IMR-90 (cell line): ENCODE measurements around the gene ARPC5. TPM values are rescaled to one million over a fixed set of nuclear protein-coding genes. Genes with fewer than 3 reads are reported as not detected.

Source experiments
- ATAC-seq: fragments of 200-7000 bp; cut with Tn5 transposase; 2 replicates; pipeline ENCODE4 v1.9.1; 2020; ENCODE audit warnings: low read depth, mild to moderate bottlenecking, moderate library complexity
- BruUV-seq: library from RNA; stranded (reverse); fragments of 400-500 nt; replicated peaks from 2 replicates; lab custom pipeline; 2021; lab: Mats Ljungman, UMichigan
- CTCF ChIA-PET: fragments of 300-600 bp; formaldehyde crosslinking; extraction: SDS; loops from one replicate; lab custom pipeline; 2021; ENCODE audit warnings: antibody characterized with exemption; lab: Yijun Ruan, JAX
- POLR2A ChIA-PET: fragments of 300-600 bp; sonication (Branson Sonifier 250); formaldehyde crosslinking; loops from one replicate; lab custom pipeline; 2022; ENCODE audit warnings: antibody characterized with exemption; ENCODE audit not compliant: unreplicated experiment; lab: Charles Lee
- DNase-seq: peaks from one replicate; pipeline ENCODE4 v3.0.0; 2013
- H2AFZ ChIP-seq: replicated peaks from 2 replicates; pipeline ENCODE3; 2013; ENCODE audit warnings: low read length, mild to moderate bottlenecking; ENCODE audit not compliant: poor library complexity
- H2AK5ac ChIP-seq: 2 replicates; pipeline ENCODE4 v1.6.1; 2013; ENCODE audit warnings: low read depth, low read length, inconsistent platforms
- H2AK9ac ChIP-seq: replicated peaks from 2 replicates; pipeline ENCODE3; 2013; ENCODE audit warnings: mild to moderate bottlenecking, low read depth, low read length, moderate library complexity; ENCODE audit not compliant: poor library complexity
- H2BK120ac ChIP-seq: 2 replicates; pipeline ENCODE4 v1.6.1; 2013; ENCODE audit warnings: low read depth, low read length, inconsistent platforms
- H2BK15ac ChIP-seq: 3 replicates; pipeline ENCODE4 v1.6.1; 2013; ENCODE audit warnings: low read depth, low read length, inconsistent platforms
- H2BK20ac ChIP-seq: 2 replicates; pipeline ENCODE4 v1.6.1; 2013; ENCODE audit warnings: low read depth, mild to moderate bottlenecking, inconsistent platforms, low read length, moderate library complexity
- H2BK5ac ChIP-seq: 2 replicates; pipeline ENCODE4 v1.6.1; 2013; ENCODE audit warnings: mild to moderate bottlenecking, low read depth, low read length, inconsistent platforms; ENCODE audit not compliant: poor library complexity, severe bottlenecking
- H3K14ac ChIP-seq: replicated peaks from 2 replicates; pipeline ENCODE4 v1.6.1; 2013; ENCODE audit warnings: low read depth, low read length, inconsistent platforms
- H3K18ac ChIP-seq: 2 replicates; pipeline ENCODE4 v1.6.1; 2013; ENCODE audit warnings: low read depth, low read length, control low read depth
- H3K23ac ChIP-seq: 2 replicates; pipeline ENCODE4 v1.6.1; 2013; ENCODE audit warnings: low read depth, low read length, inconsistent platforms
- H3K27ac ChIP-seq: 2 replicates; pipeline ENCODE4 v1.5.1; 2013; ENCODE audit warnings: mild to moderate bottlenecking, control low read depth, low read length; ENCODE audit not compliant: insufficient read depth
- H3K27me3 ChIP-seq: 2 replicates; pipeline ENCODE4 v1.6.1; 2013; ENCODE audit warnings: low read length; ENCODE audit not compliant: control insufficient read depth, insufficient read depth
- H3K36me3 ChIP-seq: 2 replicates; pipeline ENCODE4 v1.6.1; 2013; ENCODE audit warnings: low read length, mixed read lengths; ENCODE audit not compliant: control insufficient read depth, insufficient read depth
- H3K4ac ChIP-seq: 2 replicates; pipeline ENCODE4 v1.6.1; 2013; ENCODE audit warnings: low read depth, low read length, inconsistent platforms
- H3K4me1 ChIP-seq: 2 replicates; pipeline ENCODE4 v1.6.1; 2013; ENCODE audit warnings: low read length, mixed read lengths; ENCODE audit not compliant: control insufficient read depth, insufficient read depth
- H3K4me2 ChIP-seq: 2 replicates; pipeline ENCODE4 v1.6.1; 2013; ENCODE audit warnings: low read depth, mild to moderate bottlenecking, control low read depth, low read length, moderate library complexity
- H3K4me3 ChIP-seq: 2 replicates; pipeline ENCODE4 v1.5.1; 2013; ENCODE audit warnings: low read depth, mild to moderate bottlenecking, control low read depth, low read length, moderate library complexity; ENCODE audit not compliant: insufficient read depth
- H3K56ac ChIP-seq: 2 replicates; pipeline ENCODE4 v1.6.1; 2013; ENCODE audit warnings: low read length, inconsistent platforms; ENCODE audit not compliant: insufficient read depth; ENCODE audit errors: extremely low read depth
- H3K79me1 ChIP-seq, 2 experiments: 2 replicates each; pipeline ENCODE4 v1.6.1; 2013; ENCODE audit warnings: low read length in 2 of 2, inconsistent platforms in 1 of 2, low read depth in 1 of 2
- H3K9ac ChIP-seq: 2 replicates; pipeline ENCODE4 v1.6.1; 2013; ENCODE audit warnings: low read depth, low read length, control low read depth
- H3K9me1 ChIP-seq: 2 replicates; pipeline ENCODE4 v1.6.1; 2013; ENCODE audit warnings: low read length, inconsistent platforms; ENCODE audit not compliant: insufficient read depth
- H3K9me3 ChIP-seq: 2 replicates; pipeline ENCODE4 v1.6.1; 2013; ENCODE audit warnings: low read length; ENCODE audit not compliant: control insufficient read depth, insufficient read depth
- H4K20me1 ChIP-seq: 2 replicates; pipeline ENCODE4 v1.6.1; 2013; ENCODE audit warnings: low read length, inconsistent platforms; ENCODE audit not compliant: insufficient read depth
- H4K5ac ChIP-seq: 2 replicates; pipeline ENCODE4 v1.6.1; 2013; ENCODE audit warnings: mild to moderate bottlenecking, low read depth, low read length, control low read depth
- H4K8ac ChIP-seq, 2 experiments: 2 replicates each; pipeline ENCODE4 v1.6.1; 2013; ENCODE audit warnings: low read depth in 2 of 2, low read length in 2 of 2, control low read depth in 1 of 2, inconsistent platforms in 1 of 2
- H4K91ac ChIP-seq: 2 replicates; pipeline ENCODE4 v1.6.1; 2013; ENCODE audit warnings: low read depth, low read length, inconsistent platforms; ENCODE audit not compliant: insufficient read depth
- CHD1 ChIP-seq: IDR thresholded peaks from 2 replicates; pipeline ENCODE4 v1.6.1; 2012; ENCODE audit warnings: low read depth, low read length, improper control_type of control experiment
- ELK1 ChIP-seq: fragments of 150-350 bp; IDR thresholded peaks from 2 replicates; pipeline ENCODE4 v1.6.1; 2016; ENCODE audit warnings: low read depth, mild to moderate bottlenecking, low read length, moderate library complexity, borderline replicate concordance
- MAZ ChIP-seq: IDR thresholded peaks from 2 replicates; pipeline ENCODE4 v1.6.1; 2012; ENCODE audit warnings: low read depth, mild to moderate bottlenecking, low read length, improper control_type of control experiment, moderate library complexity, borderline replicate concordance
- MXI1 ChIP-seq: IDR thresholded peaks from 2 replicates; pipeline ENCODE4 v1.6.1; 2012; ENCODE audit warnings: low read depth, mild to moderate bottlenecking, low read length, moderate library complexity, borderline replicate concordance
- RCOR1 ChIP-seq: IDR thresholded peaks from 2 replicates; pipeline ENCODE4 v1.6.1; 2012; ENCODE audit warnings: mild to moderate bottlenecking, low read length, improper control_type of control experiment; ENCODE audit not compliant: insufficient replicate concordance
- SMC3 ChIP-seq: fragments of 150-350 bp; IDR thresholded peaks from 2 replicates; pipeline ENCODE4 v1.6.1; 2016; ENCODE audit warnings: low read depth, mild to moderate bottlenecking, antibody characterized with exemption, low read length, moderate library complexity
- WGBS, 2 experiments: methylation state at CpG; one replicate each; pipeline versions ENCODE4 v1.1.5 to v1.1.7; 2013; ENCODE audit warnings: missing lambda C conversion rate in 2 of 2; ENCODE audit not compliant: insufficient read length in 1 of 2; ENCODE audit errors: extremely low coverage in 2 of 2; 5-methylcytosine and 5-hydroxymethylcytosine counted together
- dilution Hi-C: fragments of 300-500 bp; cut with HindIII; formaldehyde crosslinking; loops from one replicate; pipeline ENCODE4 v1.14.3; 2018; ENCODE audit warnings: low sequenced_read_pairs; ENCODE audit not compliant: unreplicated experiment
- in situ Hi-C: fragments of 300-500 bp; cut with MboI; formaldehyde crosslinking; loops from 3 replicates; pipeline ENCODE4 v1.14.3; 2019; ENCODE audit warnings: low sequenced_read_pairs, inconsistent platforms, mixed read lengths
- intact Hi-C: fragments of 100-400 bp; cut with micrococcal nuclease; formaldehyde crosslinking; loops from 2 replicates; pipeline ENCODE4 v1.10.0; 2022
- polyA plus RNA-seq, 3 experiments: library from polyadenylated mRNA; depleted of rRNA; stranded (reverse); fragments of >200 nt; gene quantifications; 2 replicates each; pipeline ENCODE4 v1.2.3, GENCODE V29; 2012; ENCODE audit warnings: low replicate concordance in 1 of 3
- total RNA-seq: library from RNA; depleted of rRNA; stranded (reverse); fragments of >200 nt; gene quantifications from 2 replicates; pipeline ENCODE4 v1.2.3, GENCODE V29; 2012
- TF ChIP-seq, protein P1 (sequence below): conservative IDR thresholded peaks from 2 replicates; pipeline ENCODE4 v1.5.1; 2012; ENCODE audit warnings: mild to moderate bottlenecking, low read depth, low read length, improper control_type of control experiment

ARPC5 gene
- total and polyA plus RNA-seq, 2 of the 4 experiments (the other 2 are of a cell fraction), result 132 to 212 TPM

GRCh38 chr1:183580281-183580682 lies 55.3 kb downstream of the ARPC5 start:
- no peaks in the 10 kb centered on the region for H3K36me3 ChIP-seq
- no peak overlapping the region for H3K23ac ChIP-seq
- H4K91ac ChIP-seq, result no peak overlapping the region
- no peaks in the 10 kb centered on the region for H3K9me3 ChIP-seq
- no peak overlapping the region for H2AFZ ChIP-seq
- H3K56ac ChIP-seq, result no peak overlapping the region
- H2BK15ac ChIP-seq, result no peak overlapping the region
- H2BK5ac ChIP-seq, result no peak overlapping the region
- no peak for TF ChIP-seq SMC3
- no peak for TF ChIP-seq RCOR1
- TF ChIP-seq, protein P1, sequence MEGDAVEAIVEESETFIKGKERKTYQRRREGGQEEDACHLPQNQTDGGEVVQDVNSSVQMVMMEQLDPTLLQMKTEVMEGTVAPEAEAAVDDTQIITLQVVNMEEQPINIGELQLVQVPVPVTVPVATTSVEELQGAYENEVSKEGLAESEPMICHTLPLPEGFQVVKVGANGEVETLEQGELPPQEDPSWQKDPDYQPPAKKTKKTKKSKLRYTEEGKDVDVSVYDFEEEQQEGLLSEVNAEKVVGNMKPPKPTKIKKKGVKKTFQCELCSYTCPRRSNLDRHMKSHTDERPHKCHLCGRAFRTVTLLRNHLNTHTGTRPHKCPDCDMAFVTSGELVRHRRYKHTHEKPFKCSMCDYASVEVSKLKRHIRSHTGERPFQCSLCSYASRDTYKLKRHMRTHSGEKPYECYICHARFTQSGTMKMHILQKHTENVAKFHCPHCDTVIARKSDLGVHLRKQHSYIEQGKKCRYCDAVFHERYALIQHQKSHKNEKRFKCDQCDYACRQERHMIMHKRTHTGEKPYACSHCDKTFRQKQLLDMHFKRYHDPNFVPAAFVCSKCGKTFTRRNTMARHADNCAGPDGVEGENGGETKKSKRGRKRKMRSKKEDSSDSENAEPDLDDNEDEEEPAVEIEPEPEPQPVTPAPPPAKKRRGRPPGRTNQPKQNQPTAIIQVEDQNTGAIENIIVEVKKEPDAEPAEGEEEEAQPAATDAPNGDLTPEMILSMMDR, result no peak
- no peak for TF ChIP-seq MAZ
- no peak for TF ChIP-seq MXI1
- TF ChIP-seq CHD1, result no peak
- no peak for TF ChIP-seq ELK1
- H3K9me1 ChIP-seq, result no peaks in the 10 kb centered on the region
- H4K8ac ChIP-seq, result no peak overlapping the region
- BruUV-seq, result no TSS peak
- 59% methylated on average over 8 of the region's 8 CpGs; no CpG with 5 or more reads in 1 of the 2 experiments for WGBS, 2 experiments
- no peak overlapping the region for H3K9ac ChIP-seq
- no peaks in the 10 kb centered on the region for H3K79me1 ChIP-seq
- H3K4me1 ChIP-seq, result 0 out of 2 replicates have a peak, but pooled peaks cover 4% of the 10 kb centered on the region
- ChIA-PET POLR2A (no interaction called here), CTCF (no interaction called here)
- H2AK9ac ChIP-seq, result no peak overlapping the region
- no peak overlapping the region for H3K18ac ChIP-seq
- in situ Hi-C loops (no loop called here), intact Hi-C loops (no loop called here), dilution Hi-C loops (no loop called here)
- no peak overlapping the region for H3K14ac ChIP-seq
- no peaks in the 10 kb centered on the region for H4K20me1 ChIP-seq
- DNase-seq (no peak), ATAC-seq (no peak)
- H3K4me2 ChIP-seq, result no peak overlapping the region
- H3K27ac ChIP-seq, result no peak overlapping the region
- H2BK120ac ChIP-seq, result no peak overlapping the region
- H3K4ac ChIP-seq, result no peak overlapping the region
- no peak overlapping the region for H4K5ac ChIP-seq
- H2AK5ac ChIP-seq, result no peak overlapping the region
- H2BK20ac ChIP-seq, result no peak overlapping the region
- H3K4me3 ChIP-seq, result no peak overlapping the region
- H3K27me3 ChIP-seq, result peaks cover 6% of the 10 kb centered on the region
